Activated CD4-positive, alpha-beta memory T cell treated with anti-CD3 and anti-CD28 coated beads for 36 hours (primary cell): ENCODE measurements around the gene RMC1. TPM values are rescaled to one million over a fixed set of nuclear protein-coding genes. Genes with fewer than 3 reads are reported as not detected.

ENCODE experiments used
- CTCF ChIA-PET: fragments of 350-600 bp; sonication (Branson Sonifier 250); formaldehyde crosslinking; loops from one replicate; lab custom pipeline; 2021; ENCODE audit warnings: antibody characterized with exemption, inconsistent platforms; lab: Charles Lee
- POLR2A ChIA-PET: fragments of 350-600 bp; sonication (Branson Sonifier 250); formaldehyde crosslinking; loops from one replicate; lab custom pipeline; 2021; ENCODE audit warnings: antibody characterized with exemption; lab: Charles Lee
- DNase-seq: peaks from one replicate; pipeline ENCODE4 v3.0.0-alpha.2; 2020
- H3K27ac Mint-ChIP-seq: one replicate; pipeline ENCODE4 v1.8.0; 2021; ENCODE audit warnings: mixed read lengths
- H3K27me3 Mint-ChIP-seq: one replicate; pipeline ENCODE4 v1.8.0; 2021; ENCODE audit warnings: mixed read lengths
- H3K36me3 Mint-ChIP-seq: one replicate; pipeline ENCODE4 v1.8.0; 2021; ENCODE audit warnings: mixed read lengths
- H3K4me1 Mint-ChIP-seq: one replicate; pipeline ENCODE4 v1.8.0; 2021; ENCODE audit warnings: low read depth, mixed read lengths
- H3K4me3 Mint-ChIP-seq: one replicate; pipeline ENCODE4 v1.8.0; 2021; ENCODE audit warnings: mild to moderate bottlenecking, mixed read lengths
- H3K9me3 Mint-ChIP-seq: one replicate; pipeline ENCODE4 v1.8.0; 2021; ENCODE audit warnings: mixed read lengths
- intact Hi-C: fragments of 100-400 bp; cut with micrococcal nuclease; formaldehyde crosslinking; loops from one replicate; pipeline ENCODE4 v1.15.1; 2023
- total RNA-seq, 2 experiments: library from RNA; stranded (reverse); gene quantifications; one replicate each; pipeline ENCODE4 v1.2.3, GENCODE V29; 2021

The RMC1 gene
- total RNA-seq, 2 experiments from 2014 or later, result 47.6 to 48.6 TPM

DNA sequence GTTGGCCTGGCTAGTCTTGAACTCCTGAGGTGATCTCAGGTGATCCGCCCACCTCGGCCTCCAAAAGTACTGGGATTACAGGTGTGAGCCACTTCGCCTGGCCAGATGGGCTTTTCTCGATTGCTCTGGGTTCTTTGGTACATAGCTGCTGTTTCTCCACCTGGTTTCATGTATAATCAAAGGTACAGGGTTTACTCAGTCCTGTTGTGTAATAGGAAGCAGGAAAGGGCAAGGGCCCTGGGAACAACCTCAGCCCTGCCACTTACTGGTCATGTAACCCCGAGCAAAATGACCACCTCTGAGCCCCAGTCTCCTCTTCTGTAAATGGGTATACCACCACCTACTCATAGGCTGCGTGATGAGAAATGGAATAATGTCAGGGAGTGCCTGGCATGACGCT lies 34.0 kb downstream of the RMC1 start:
- Mint-ChIP-seq H3K36me3 (peaks cover 63% of the 10 kb centered on the region), H3K27me3 (no peaks in the 10 kb centered on the region)
- CTCF ChIA-PET, result no interaction called here

GRCh38 chr18:23538001-23538400 lies 34.7 kb downstream of the RMC1 start:
- Mint-ChIP-seq H3K4me1 (peaks cover 32% of the 10 kb centered on the region), H3K4me3 (no peak overlapping the region), H3K27me3 (no peaks in the 10 kb centered on the region), H3K9me3 (no peaks in the 10 kb centered on the region), H3K27ac (no peak overlapping the region), H3K36me3 (peaks cover 62% of the 10 kb centered on the region)
- no peak for DNase-seq
- ChIA-PET POLR2A (no interaction called here), CTCF (no interaction called here)
- intact Hi-C loops, result no loop called here

More for the DNA sequence above, 34.0 kb downstream of the RMC1 start:
- POLR2A ChIA-PET, result no interaction called here
- no peak for DNase-seq
- intact Hi-C loops, result no loop called here
- Mint-ChIP-seq H3K27ac (no peak overlapping the region), H3K4me1 (peaks cover 26% of the 10 kb centered on the region), H3K4me3 (no peak overlapping the region), H3K9me3 (no peaks in the 10 kb centered on the region)

DNA sequence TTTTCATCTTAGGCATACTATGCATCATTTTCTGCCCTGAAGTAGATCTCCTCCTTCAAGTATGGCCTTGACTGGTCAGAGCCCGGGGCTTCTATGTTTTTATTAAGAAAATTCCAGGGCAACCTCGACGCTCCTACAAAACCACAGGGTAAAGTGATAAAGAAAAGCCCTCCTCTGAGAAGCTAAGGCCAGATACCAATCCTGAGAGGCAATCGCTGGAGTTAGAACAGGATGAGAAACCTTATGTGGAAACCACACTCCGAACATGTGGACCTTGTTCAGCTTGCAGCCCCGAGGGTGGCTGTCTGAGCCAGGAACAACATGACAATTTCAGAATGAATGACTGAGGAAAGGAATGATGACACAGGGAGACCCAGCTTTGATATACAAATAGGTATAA lies 35.6 kb downstream of the RMC1 start:
- intact Hi-C loops, result no loop called here
- CTCF ChIA-PET, result no interaction called here
- Mint-ChIP-seq H3K4me3 (no peak overlapping the region), H3K4me1 (peaks cover 32% of the 10 kb centered on the region), H3K9me3 (no peaks in the 10 kb centered on the region), H3K36me3 (peaks cover 65% of the 10 kb centered on the region), H3K27me3 (no peaks in the 10 kb centered on the region), H3K27ac (no peak overlapping the region)
- POLR2A ChIA-PET, result no interaction called here
- DNase-seq, result no peak

GRCh38 chr18:23539296-23539695 lies 36.0 kb downstream of the RMC1 start:
- H3K4me1 Mint-ChIP-seq, result peaks cover 32% of the 10 kb centered on the region
- DNase-seq, result no peak
- ChIA-PET CTCF (no interaction called here), POLR2A (no interaction called here)
- H3K36me3 Mint-ChIP-seq, result peaks cover 63% of the 10 kb centered on the region
- no peak overlapping the region for H3K27ac Mint-ChIP-seq
- no peak overlapping the region for H3K4me3 Mint-ChIP-seq
- intact Hi-C loops, result no loop called here
- H3K27me3 Mint-ChIP-seq, result no peaks in the 10 kb centered on the region
- H3K9me3 Mint-ChIP-seq, result no peaks in the 10 kb centered on the region

DNA sequence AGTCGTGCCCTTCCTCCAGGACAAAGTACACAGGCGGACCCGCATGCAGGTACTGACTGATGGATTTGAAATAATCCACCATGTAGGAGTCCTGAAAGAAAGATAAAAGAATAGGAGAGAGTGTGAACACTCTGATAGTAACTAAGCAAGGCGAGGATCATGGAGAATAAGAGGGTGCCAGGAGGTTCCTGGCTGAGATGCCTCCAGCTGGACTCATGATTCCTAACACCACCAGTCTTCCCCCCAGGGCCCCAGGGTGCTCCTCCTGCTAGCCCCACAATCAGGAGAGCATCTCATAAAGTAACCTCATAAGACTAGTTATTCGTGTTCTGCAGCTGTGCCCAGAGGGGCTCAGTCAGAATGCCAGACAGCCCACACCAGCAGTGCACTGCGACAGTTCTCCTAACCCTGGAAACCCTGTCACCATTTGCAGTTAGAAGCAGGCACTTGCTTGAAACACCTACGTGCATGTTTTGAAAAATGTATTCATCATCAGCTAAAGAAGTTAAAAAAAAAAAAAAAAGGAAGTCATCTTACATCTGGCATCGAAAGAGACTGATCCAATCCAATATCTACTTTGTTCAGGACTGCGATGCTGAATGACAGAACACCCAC lies 36.7 kb downstream of the RMC1 start:
- intact Hi-C loops, result no loop called here
- DNase-seq, result no peak
- peak overlapping the region; percentile 73 for H3K27ac Mint-ChIP-seq
- peaks cover 66% of the 10 kb centered on the region for H3K36me3 Mint-ChIP-seq
- CTCF ChIA-PET, result interaction anchor here (0.6 to 1.4 kb wide), 4 partner anchors 24 to 692 kb away, joined by 3 to 7 read pairs (median 3); no protein-coding TSS in a partner anchor
- POLR2A ChIA-PET, result interaction anchor here (1.2 kb wide), 2 partner anchors 11 to 46 kb away, joined by 3 to 5 read pairs; partner anchors contain the start of gene NPC1
- H3K27me3 Mint-ChIP-seq, result no peaks in the 10 kb centered on the region
- no peaks in the 10 kb centered on the region for H3K9me3 Mint-ChIP-seq
- peaks cover 32% of the 10 kb centered on the region for H3K4me1 Mint-ChIP-seq
- H3K4me3 Mint-ChIP-seq, result no peak overlapping the region

DNA sequence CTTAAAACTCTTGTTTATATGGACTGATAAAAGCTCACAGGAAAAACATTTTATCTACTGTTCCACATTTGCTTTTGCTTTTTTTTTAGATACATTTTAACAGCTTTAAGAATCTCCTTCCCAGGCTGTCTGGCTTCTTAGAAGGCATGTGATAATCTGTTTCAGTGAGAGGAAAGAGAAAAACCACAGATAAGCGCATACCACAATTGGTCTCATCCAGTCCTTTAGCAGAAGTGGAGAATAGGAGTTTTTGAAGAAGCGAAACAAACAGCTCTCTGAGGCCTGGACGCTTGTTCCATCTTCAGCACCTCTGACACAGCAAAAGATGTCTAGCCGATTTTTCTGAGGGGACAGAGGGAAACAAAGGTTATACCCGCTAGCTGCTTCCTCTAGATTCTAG lies 37.6 kb downstream of the RMC1 start:
- DNase-seq, result peak; percentile 17
- CTCF ChIA-PET, result interaction anchor here (0.6 to 1.4 kb wide), 5 partner anchors 22 to 693 kb away, joined by 3 to 7 read pairs (median 3); no protein-coding TSS in a partner anchor
- intact Hi-C loops, result no loop called here

GRCh38 chr18:23541349-23542093 lies 38.2 kb downstream of the RMC1 start:
- peaks cover 33% of the 10 kb centered on the region for H3K4me1 Mint-ChIP-seq
- POLR2A ChIA-PET, result interaction anchor here (1.2 kb wide), 1 partner anchor 12 kb away, joined by 3 read pairs; no protein-coding TSS in a partner anchor
- no peaks in the 10 kb centered on the region for H3K9me3 Mint-ChIP-seq
- H3K36me3 Mint-ChIP-seq, result peaks cover 58% of the 10 kb centered on the region
- CTCF ChIA-PET, result interaction anchor here (1.0 to 1.4 kb wide), 4 partner anchors 23 to 30 kb away, joined by 3 to 7 read pairs (median 4); no protein-coding TSS in a partner anchor
- H3K4me3 Mint-ChIP-seq, result peak overlapping the region; percentile 1
- H3K27ac Mint-ChIP-seq, result peak overlapping the region; percentile 73
- no peak for DNase-seq
- intact Hi-C loops, result no loop called here
- H3K27me3 Mint-ChIP-seq, result no peaks in the 10 kb centered on the region

More for the DNA sequence above, 37.6 kb downstream of the RMC1 start:
- peak overlapping the region; percentile 73 for H3K27ac Mint-ChIP-seq
- H3K27me3 Mint-ChIP-seq, result no peaks in the 10 kb centered on the region
- H3K4me1 Mint-ChIP-seq, result peaks cover 32% of the 10 kb centered on the region
- H3K9me3 Mint-ChIP-seq, result no peaks in the 10 kb centered on the region
- H3K36me3 Mint-ChIP-seq, result peaks cover 62% of the 10 kb centered on the region
- POLR2A ChIA-PET, result interaction anchor here (1.2 kb wide), 2 partner anchors 11 to 45 kb away, joined by 3 to 5 read pairs; partner anchors contain the start of gene NPC1
- peak overlapping the region; percentile 1 for H3K4me3 Mint-ChIP-seq

DNA sequence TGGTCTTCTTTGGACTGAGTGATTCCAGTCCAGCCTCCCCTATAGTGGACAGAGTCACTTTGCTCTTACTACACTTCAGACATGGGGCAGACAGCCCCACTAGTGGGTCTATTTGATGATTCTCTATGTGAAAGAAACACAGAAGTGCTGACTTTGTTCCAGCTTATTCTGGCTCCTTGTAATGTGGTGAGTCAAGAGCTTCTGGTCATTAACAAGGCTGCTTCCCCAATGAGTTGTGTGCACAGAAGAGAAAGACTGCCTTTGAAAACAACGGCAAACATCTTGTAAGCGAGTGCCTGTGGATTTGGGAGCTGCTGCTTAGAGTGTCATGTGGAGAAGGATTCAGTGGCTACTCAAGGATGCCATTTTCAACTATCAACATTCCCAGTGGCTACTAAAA lies 39.1 kb downstream of the RMC1 start:
- peaks cover 35% of the 10 kb centered on the region for H3K4me1 Mint-ChIP-seq
- ChIA-PET CTCF (interaction anchor here (0.7 to 1.2 kb wide), 2 partner anchors 26 to 44 kb away, joined by 3 to 4 read pairs; no protein-coding TSS in a partner anchor), POLR2A (interaction anchor here (0.6 kb wide), 1 partner anchor 58 kb away, joined by 3 read pairs; no protein-coding TSS in a partner anchor)
- peaks cover 55% of the 10 kb centered on the region for H3K36me3 Mint-ChIP-seq
- H3K27me3 Mint-ChIP-seq, result no peaks in the 10 kb centered on the region
- H3K4me3 Mint-ChIP-seq, result no peak overlapping the region
- H3K27ac Mint-ChIP-seq, result no peak overlapping the region
- H3K9me3 Mint-ChIP-seq, result no peaks in the 10 kb centered on the region
- DNase-seq, result no peak
- intact Hi-C loops, result no loop called here

- ChIA-PET CTCF (interaction anchor here (0.9 to 1.5 kb wide), 2 partner anchors 46 to 47 kb away, joined by 3 to 4 read pairs; no protein-coding TSS in a partner anchor), POLR2A (no interaction called here)
- DNase-seq, result no peak
- H3K4me1 Mint-ChIP-seq, result peaks cover 27% of the 10 kb centered on the region
- peaks cover 33% of the 10 kb centered on the region for H3K36me3 Mint-ChIP-seq
- no peaks in the 10 kb centered on the region for H3K9me3 Mint-ChIP-seq
- no peak overlapping the region for H3K4me3 Mint-ChIP-seq
- no peaks in the 10 kb centered on the region for H3K27me3 Mint-ChIP-seq
- intact Hi-C loops, result no loop called here
- H3K27ac Mint-ChIP-seq, result no peak overlapping the region
These were observed 42.0 kb downstream of the RMC1 start for GRCh38 chr18:23545247-23545789.

- Mint-ChIP-seq H3K4me1 (peaks cover 8% of the 10 kb centered on the region), H3K9me3 (no peaks in the 10 kb centered on the region), H3K36me3 (peaks cover 40% of the 10 kb centered on the region), H3K27me3 (no peaks in the 10 kb centered on the region), H3K27ac (no peak overlapping the region), H3K4me3 (no peak overlapping the region)
- ChIA-PET CTCF (interaction anchor here (0.8 kb wide), 1 partner anchor 31 kb away, joined by 4 read pairs; no protein-coding TSS in a partner anchor), POLR2A (no interaction called here)
- no peak for DNase-seq
- intact Hi-C loops, result no loop called here
These were observed 44.0 kb downstream of the RMC1 start for GRCh38 chr18:23547306-23547705.

DNA sequence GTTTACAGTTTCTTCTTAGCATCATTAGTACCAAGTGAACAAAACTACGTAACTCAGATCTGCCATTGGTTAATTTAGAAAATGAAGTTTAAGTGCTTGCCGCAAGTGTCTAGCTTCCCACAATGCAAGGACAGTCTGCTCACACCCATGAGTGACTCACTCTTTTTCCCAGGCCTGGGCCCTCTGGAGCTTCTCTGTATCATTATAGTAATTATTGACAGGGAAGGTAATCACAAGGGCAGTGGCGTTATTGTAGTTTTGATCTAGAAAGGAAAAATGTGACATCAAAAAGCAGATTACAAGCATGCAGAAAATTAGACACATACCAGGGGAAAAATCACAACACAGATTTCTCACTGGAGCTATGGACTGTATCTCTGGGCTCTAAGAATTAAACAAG lies 44.5 kb downstream of the RMC1 start:
- ChIA-PET POLR2A (no interaction called here), CTCF (interaction anchor here (0.8 kb wide), 1 partner anchor 32 kb away, joined by 4 read pairs; no protein-coding TSS in a partner anchor)
- H3K4me3 Mint-ChIP-seq, result no peak overlapping the region
- no peaks in the 10 kb centered on the region for H3K27me3 Mint-ChIP-seq
- DNase-seq, result no peak
- intact Hi-C loops, result no loop called here
- peaks cover 40% of the 10 kb centered on the region for H3K36me3 Mint-ChIP-seq
- peaks cover 3% of the 10 kb centered on the region for H3K4me1 Mint-ChIP-seq
- H3K9me3 Mint-ChIP-seq, result no peaks in the 10 kb centered on the region
- H3K27ac Mint-ChIP-seq, result no peak overlapping the region

DNA sequence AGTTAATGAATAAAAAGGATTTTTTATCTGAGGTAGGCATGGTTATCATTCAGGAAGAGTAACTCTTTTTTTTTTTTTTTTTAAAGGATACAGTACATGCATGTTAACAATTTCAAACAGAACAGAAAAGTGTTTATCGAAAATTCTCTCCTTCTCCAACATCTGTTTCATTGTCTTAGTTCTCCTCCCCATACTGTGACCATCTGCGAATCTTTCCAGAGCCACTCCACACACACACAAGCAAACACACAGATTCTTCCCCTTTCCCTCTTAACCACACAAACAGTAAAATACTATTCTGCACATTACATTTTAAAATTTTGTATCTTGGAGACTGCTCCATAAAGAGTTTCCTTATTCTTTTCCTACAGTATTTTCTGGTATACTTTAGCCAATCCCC lies 45.0 kb downstream of the RMC1 start:
- ChIA-PET POLR2A (no interaction called here), CTCF (no interaction called here)
- no peak overlapping the region for H3K4me3 Mint-ChIP-seq
- H3K9me3 Mint-ChIP-seq, result no peaks in the 10 kb centered on the region
- no peak overlapping the region for H3K27ac Mint-ChIP-seq
- peaks cover 3% of the 10 kb centered on the region for H3K4me1 Mint-ChIP-seq
- no peak for DNase-seq
- intact Hi-C loops, result no loop called here
- H3K27me3 Mint-ChIP-seq, result no peaks in the 10 kb centered on the region
- peaks cover 41% of the 10 kb centered on the region for H3K36me3 Mint-ChIP-seq
